Cerebellar cortex (tissue), 1 donor: ENCODE results near the gene RANGAP1.
"Not testable (repeated sequence)": the region's sequence is repeated elsewhere in the genome, so short reads cannot be mapped to it uniquely, and the experiment has no call there.

Experiments
- DNase-seq: peaks from one replicate; pipeline ENCODE4 v3.0.0-alpha.2; 2015; ENCODE audit warnings: low spot score

RANGAP1 gene

GRCh38 chr22:41300661-41301060 is 14.7 kb upstream of the RANGAP1 start:
- no peak for DNase-seq

- DNase-seq: no peak
These were observed 11.1 kb upstream of the RANGAP1 start for GRCh38 chr22:41296826-41297667.

- DNase-seq: not testable (repeated sequence)
These were observed 8.8 kb upstream of the RANGAP1 start for GRCh38 chr22:41294816-41295215.

GRCh38 chr22:41290262-41291221 is 4.6 kb upstream of the RANGAP1 start:
- DNase-seq: no peak

- no peak for DNase-seq
These were observed 3.7 kb upstream of the RANGAP1 start for GRCh38 chr22:41289671-41290070.

GRCh38 chr22:41288245-41288946 is 2.4 kb upstream of the RANGAP1 start:
- peak; percentile 48 for DNase-seq

GRCh38 chr22:41286639-41287091 is 678 bp upstream of the RANGAP1 start:
- DNase-seq: no peak

GRCh38 chr22:41285441-41285819 is 557 bp downstream of the RANGAP1 start:
- no peak for DNase-seq

- DNase-seq: no peak
These were observed 1.5 kb downstream of the RANGAP1 start for GRCh38 chr22:41284465-41284864.

- no peak for DNase-seq
These were observed 5.1 kb downstream of the RANGAP1 start for GRCh38 chr22:41280854-41281253.

- DNase-seq: no peak
These were observed 5.9 kb downstream of the RANGAP1 start for GRCh38 chr22:41280065-41280464.

- DNase-seq: no peak
These were observed 11.1 kb downstream of the RANGAP1 start for GRCh38 chr22:41274856-41275255.

- DNase-seq: no peak
These were observed 12.9 kb downstream of the RANGAP1 start for GRCh38 chr22:41273128-41273527.

- no peak for DNase-seq
These were observed 14.2 kb downstream of the RANGAP1 start for GRCh38 chr22:41271787-41272186.

GRCh38 chr22:41267958-41268357 is 18.0 kb downstream of the RANGAP1 start:
- DNase-seq: no peak

- no peak for DNase-seq
These were observed 21.5 kb downstream of the RANGAP1 start for GRCh38 chr22:41264408-41264941.

- DNase-seq: no peak
These were observed 22.3 kb downstream of the RANGAP1 start for GRCh38 chr22:41263704-41264103.

GRCh38 chr22:41262250-41262765 is 23.7 kb downstream of the RANGAP1 start:
- DNase-seq: no peak

- no peak for DNase-seq
These were observed 24.3 kb downstream of the RANGAP1 start for GRCh38 chr22:41261541-41262249.

- DNase-seq: no peak
These were observed 25.1 kb downstream of the RANGAP1 start for GRCh38 chr22:41260871-41261270.

- not testable (repeated sequence) for DNase-seq
These were observed 26.2 kb downstream of the RANGAP1 start for GRCh38 chr22:41259756-41260155.
